ENCODE data around the gene C1QTNF6. TPM values are rescaled to one million over a fixed set of nuclear protein-coding genes. Genes with fewer than 3 reads are reported as not detected.

Gene C1QTNF6
- total and polyA plus RNA-seq, 2 of the 8 experiments (the other 6 are each of a cell fraction or from before 2014, with no cell fraction given) = 3.1 to 6.5 TPM

DNA sequence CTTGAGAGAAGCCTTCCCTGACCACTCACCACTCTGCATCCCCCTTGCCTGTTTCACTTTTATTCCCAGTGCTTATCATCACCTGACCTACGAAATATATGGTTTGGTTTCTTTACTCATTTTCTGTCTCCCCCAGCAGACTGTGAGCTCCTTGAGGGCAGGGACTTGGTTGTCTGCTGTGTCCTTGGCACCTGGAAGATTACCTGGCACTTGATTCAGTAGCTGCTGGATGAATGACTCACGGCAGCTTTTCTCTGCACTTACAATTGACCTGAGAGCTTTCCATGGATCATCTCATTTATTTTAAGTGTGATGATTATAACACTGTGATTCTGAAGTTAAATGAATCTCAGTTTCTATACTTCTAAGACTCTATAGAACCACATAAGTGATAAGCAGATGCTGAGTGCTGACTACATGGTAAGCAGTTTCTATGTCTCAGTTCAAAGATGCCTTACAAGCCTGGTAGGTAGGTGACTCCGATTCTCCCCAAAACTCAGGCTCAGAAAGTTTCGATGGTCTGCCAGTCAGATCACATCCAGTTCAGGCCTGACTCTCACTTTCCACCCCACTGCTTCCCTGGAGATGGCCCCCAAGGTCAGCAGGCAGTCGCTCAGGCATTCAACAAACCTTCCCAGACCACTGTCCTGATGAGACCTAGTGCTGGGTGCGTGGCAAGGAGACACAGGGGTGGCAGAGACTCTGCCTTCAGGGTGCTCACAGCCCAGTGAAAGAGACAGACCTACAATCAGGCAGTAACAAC, 50.0 kb downstream of the C1QTNF6 start (continued):
- TF ChIP-seq YY1 (IDR thresholded peaks at IDR 0.05; ENCODE audit: low read depth, low read length) (no peak), CREB1 (IDR thresholded peaks at IDR 0.05) (no peak), KDM4A (IDR thresholded peaks at IDR 0.05; ENCODE audit: low read depth, low read length, severe bottlenecking) (no peak), MAFK (IDR thresholded peaks at IDR 0.05; ENCODE audit: low read depth, low read length) (no peak)
- TF ChIP-seq, protein P1, sequence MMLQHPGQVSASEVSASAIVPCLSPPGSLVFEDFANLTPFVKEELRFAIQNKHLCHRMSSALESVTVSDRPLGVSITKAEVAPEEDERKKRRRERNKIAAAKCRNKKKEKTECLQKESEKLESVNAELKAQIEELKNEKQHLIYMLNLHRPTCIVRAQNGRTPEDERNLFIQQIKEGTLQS (IDR thresholded peaks at IDR 0.05; ENCODE audit: insufficient read depth, low read depth, low read length) = no peak
- TF ChIP-seq, protein P2, sequence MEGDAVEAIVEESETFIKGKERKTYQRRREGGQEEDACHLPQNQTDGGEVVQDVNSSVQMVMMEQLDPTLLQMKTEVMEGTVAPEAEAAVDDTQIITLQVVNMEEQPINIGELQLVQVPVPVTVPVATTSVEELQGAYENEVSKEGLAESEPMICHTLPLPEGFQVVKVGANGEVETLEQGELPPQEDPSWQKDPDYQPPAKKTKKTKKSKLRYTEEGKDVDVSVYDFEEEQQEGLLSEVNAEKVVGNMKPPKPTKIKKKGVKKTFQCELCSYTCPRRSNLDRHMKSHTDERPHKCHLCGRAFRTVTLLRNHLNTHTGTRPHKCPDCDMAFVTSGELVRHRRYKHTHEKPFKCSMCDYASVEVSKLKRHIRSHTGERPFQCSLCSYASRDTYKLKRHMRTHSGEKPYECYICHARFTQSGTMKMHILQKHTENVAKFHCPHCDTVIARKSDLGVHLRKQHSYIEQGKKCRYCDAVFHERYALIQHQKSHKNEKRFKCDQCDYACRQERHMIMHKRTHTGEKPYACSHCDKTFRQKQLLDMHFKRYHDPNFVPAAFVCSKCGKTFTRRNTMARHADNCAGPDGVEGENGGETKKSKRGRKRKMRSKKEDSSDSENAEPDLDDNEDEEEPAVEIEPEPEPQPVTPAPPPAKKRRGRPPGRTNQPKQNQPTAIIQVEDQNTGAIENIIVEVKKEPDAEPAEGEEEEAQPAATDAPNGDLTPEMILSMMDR (IDR thresholded peaks at IDR 0.05; ENCODE audit: control extremely low read depth in 1 of 3, insufficient read depth in 1 of 3, low read depth in 1 of 3, low read length in 3 of 3) = no peak

Data from H1 (cell line).